GM12878 (cell line): ENCODE results near the gene DIP2C. TPM values are rescaled to one million over a fixed set of nuclear protein-coding genes. Genes with fewer than 3 reads are reported as not detected.

ENCODE experiments used
- ATAC-seq: fragments of 200-7000 bp; cut with Tn5 transposase; 3 replicates; pipeline ENCODE4 v1.9.1; 2020; ENCODE audit warnings: mild to moderate bottlenecking, moderate library complexity
- BruUV-seq: library from RNA; stranded (reverse); fragments of 400-500 nt; replicated peaks from 2 replicates; lab custom pipeline; 2021; lab: Mats Ljungman, UMichigan
- CTCF ChIA-PET: fragments of 300-600 bp; sonication (Branson Sonifier 250); formaldehyde crosslinking; extraction: SDS; loops from one replicate; lab custom pipeline; 2021; ENCODE audit warnings: inconsistent platforms; lab: Yijun Ruan, JAX
- POLR2A ChIA-PET: fragments of 350-600 bp; formaldehyde crosslinking; extraction: SDS; loops from one replicate; lab custom pipeline; 2021; ENCODE audit warnings: inconsistent platforms; lab: Charles Lee
- RAD21 ChIA-PET: fragments of 300-600 bp; sonication (Branson Sonifier 250); formaldehyde crosslinking; loops from one replicate; lab custom pipeline; 2023; ENCODE audit warnings: antibody characterized with exemption; ENCODE audit not compliant: unreplicated experiment; lab: Charles Lee
- SMC1A ChIA-PET: fragments of 300-600 bp; sonication (Branson Sonifier 250); formaldehyde crosslinking; loops from one replicate; lab custom pipeline; 2023; ENCODE audit not compliant: unreplicated experiment, uncharacterized antibody; lab: Charles Lee
- DNase-seq: peaks from one replicate; pipeline ENCODE4 v3.0.0-alpha.2; 2011; ENCODE audit warnings: low read depth, low spot score
- FAIRE-seq: peaks from 3 replicates; lab custom pipeline; 2011; peaks lifted over from hg19 to GRCh38; lab: Jason Lieb, UNC
- H2AFZ ChIP-seq: 2 replicates; pipeline ENCODE4 v1.6.0; 2011; ENCODE audit warnings: low read depth, low read length, control low read depth; ENCODE audit not compliant: control insufficient read depth
- H3K27ac ChIP-seq: 2 replicates; pipeline ENCODE4 v1.5.1; 2011; ENCODE audit warnings: control low read depth; ENCODE audit not compliant: control insufficient read depth, insufficient read depth
- H3K27me3 ChIP-seq, 2 experiments: replicated peaks in 1 of 2; 2 replicates each; pipeline versions ENCODE4 v1.6.0 to v1.6.1; 2011; ENCODE audit warnings: low read length in 1 of 2; ENCODE audit not compliant: control insufficient read depth in 2 of 2, insufficient read depth in 2 of 2
- H3K36me3 ChIP-seq, 2 experiments: 2 replicates each; pipeline ENCODE4 v1.5.1; 2011; ENCODE audit warnings: low read length in 1 of 2; ENCODE audit not compliant: control insufficient read depth in 2 of 2, insufficient read depth in 2 of 2
- H3K4me1 ChIP-seq: 2 replicates; pipeline ENCODE4 v1.6.1; 2011; ENCODE audit warnings: mild to moderate bottlenecking, low read length, moderate library complexity, mixed read lengths; ENCODE audit not compliant: control insufficient read depth, insufficient read depth
- H3K4me2 ChIP-seq: 2 replicates; pipeline ENCODE4 v1.6.0; 2011; ENCODE audit warnings: control low read depth; ENCODE audit not compliant: control insufficient read depth, insufficient read depth
- H3K4me3 ChIP-seq: fragments of 200-600 bp; sonication (generic); 2 replicates; pipeline ENCODE4 v1.5.1; 2016
- H3K79me2 ChIP-seq: 2 replicates; pipeline ENCODE4 v1.6.0; 2011; ENCODE audit warnings: low read length; ENCODE audit not compliant: control insufficient read depth, insufficient read depth
- H3K9ac ChIP-seq: 2 replicates; pipeline ENCODE4 v1.8.0; 2011; ENCODE audit warnings: low read length, control low read depth, mixed read lengths; ENCODE audit not compliant: control insufficient read depth, insufficient read depth
- H3K9me3 ChIP-seq: replicated peaks from 3 replicates; pipeline ENCODE4 v1.5.1; 2011; ENCODE audit warnings: mild to moderate bottlenecking, low read length; ENCODE audit not compliant: control insufficient read depth, insufficient read depth
- H4K20me1 ChIP-seq: 2 replicates; pipeline ENCODE4 v1.6.0; 2011; ENCODE audit not compliant: control insufficient read depth, insufficient read depth
- BMI1 ChIP-seq: fragments of 450-650 bp; IDR thresholded peaks from 2 replicates; pipeline ENCODE4 v1.6.1; 2016; ENCODE audit warnings: mild to moderate bottlenecking, moderate library complexity, borderline replicate concordance
- CREM ChIP-seq: IDR thresholded peaks from 2 replicates; pipeline ENCODE4 v1.6.1; 2014; ENCODE audit warnings: antibody characterized with exemption, low read depth
- ETV6 ChIP-seq, 2 experiments: fragments of 450-650 bp in 1 of 2; IDR thresholded peaks in 1 of 2; conservative IDR thresholded peaks in 1 of 2; 2 replicates each; pipeline ENCODE4 v1.6.1; 2014; ENCODE audit warnings: antibody characterized with exemption in 1 of 2, borderline replicate concordance in 1 of 2, low read depth in 1 of 2, mild to moderate bottlenecking in 1 of 2, moderate library complexity in 1 of 2
- JUNB ChIP-seq: IDR thresholded peaks from 2 replicates; pipeline ENCODE4 v1.6.1; 2016; ENCODE audit warnings: antibody characterized with exemption, mild to moderate bottlenecking
- NFYB ChIP-seq: IDR thresholded peaks from 2 replicates; pipeline ENCODE4 v1.6.1; 2011; ENCODE audit warnings: low read depth, mild to moderate bottlenecking, low read length, improper control_type of control experiment, moderate library complexity; ENCODE audit not compliant: insufficient read depth
- NKRF ChIP-seq: fragments of 450-650 bp; conservative IDR thresholded peaks from 2 replicates; pipeline ENCODE4 v1.6.1; 2017; ENCODE audit warnings: mild to moderate bottlenecking, moderate library complexity
- NRF1 ChIP-seq: conservative IDR thresholded peaks from 2 replicates; pipeline ENCODE4 v1.6.1; 2011; ENCODE audit warnings: mild to moderate bottlenecking, low read depth, low read length, improper control_type of control experiment
- PML ChIP-seq: IDR thresholded peaks from 2 replicates; pipeline ENCODE4 v1.6.1; 2012; ENCODE audit warnings: low read length, inconsistent platforms
- SMAD1 ChIP-seq: fragments of 450-650 bp; IDR thresholded peaks from 2 replicates; pipeline ENCODE4 v1.6.1; 2018; ENCODE audit warnings: mild to moderate bottlenecking, low read depth; ENCODE audit not compliant: partially characterized antibody
- SMAD5 ChIP-seq: IDR thresholded peaks from 2 replicates; pipeline ENCODE4 v1.6.1; 2016; ENCODE audit warnings: antibody characterized with exemption, low read depth
- STAT1 ChIP-seq: fragments of 450-650 bp; conservative IDR thresholded peaks from 2 replicates; pipeline ENCODE4 v1.6.1; 2014; ENCODE audit warnings: antibody characterized with exemption, mild to moderate bottlenecking
- STAT3 ChIP-seq: IDR thresholded peaks from 2 replicates; pipeline ENCODE4 v1.6.1; 2011; ENCODE audit warnings: low read depth, low read length, improper control_type of control experiment
- ZNF274 ChIP-seq: IDR thresholded peaks from one replicate; pipeline ENCODE4 v1.8.0; 2011; ENCODE audit not compliant: insufficient read length, insufficient read depth
- WGBS: methylation state at CpG from one replicate; pipeline ENCODE4 v1.1.6; 2016; ENCODE audit warnings: low lambda C conversion rate; ENCODE audit not compliant: insufficient replicate concordance, insufficient coverage; ENCODE audit errors: missing lambda C conversion rate; 5-methylcytosine and 5-hydroxymethylcytosine counted together
- in situ Hi-C: fragments of 300-500 bp; cut with MboI; formaldehyde crosslinking; loops from 9 replicates; pipeline ENCODE4 v1.14.3; 2018; ENCODE audit warnings: mixed read lengths
- intact Hi-C: fragments of 100-400 bp; cut with micrococcal nuclease; formaldehyde crosslinking; loops from one replicate; pipeline ENCODE4 v1.14.2; 2022; ENCODE audit not compliant: unreplicated experiment
- polyA plus RNA-seq, 11 experiments: library from polyadenylated mRNA; depleted of rRNA in 4 of 11; unstranded in 6 of 11; stranded (reverse) in 5 of 11; fragments of >200 nt; fragmentation: Nextera tagmentation in 4 of 11; fragmentation: Illumina TruSeq in 1 of 11; extraction: Ambion mirVana in 4 of 11; extraction: Trizol in 1 of 11; gene quantifications; 1 replicate in 1 of 11; 2 replicates in 10 of 11; pipeline versions ENCODE4 v1.2.1 to v1.2.3, GENCODE V29; 2011 to 2016; ENCODE audit warnings: inconsistent platforms in 2 of 11, missing spikeins in 2 of 11, low read depth in 1 of 11
- total RNA-seq, 4 experiments: library from RNA; depleted of rRNA in 3 of 4; stranded (reverse); fragments of >200 nt in 3 of 4; fragmentation: Illumina TruSeq in 1 of 4; extraction: Trizol in 1 of 4; gene quantifications; 2 replicates each; pipeline versions ENCODE4 v1.2.1 to v1.2.3, GENCODE V29; 2013 to 2021
- TF ChIP-seq, protein P1 (sequence below): fragments of 450-650 bp; IDR thresholded peaks from 2 replicates; pipeline ENCODE4 v1.6.1; 2016; ENCODE audit warnings: mild to moderate bottlenecking

The DIP2C gene
- total and polyA plus RNA-seq, 10 of the 15 experiments (the other 5 are each of a cell fraction or from before 2014, with no cell fraction given): 0.01 to 0.10 (median 0.06) TPM

GRCh38 chr10:517241-517830 is 172.1 kb downstream of the DIP2C start:
- intact Hi-C loops: loop anchor here (10.0 kb wide), 1 partner anchor 557 kb away; no protein-coding TSS in a partner anchor
- FAIRE-seq (no peak), DNase-seq (no peak), ATAC-seq (no peak)
- no peak overlapping the region for H3K27ac ChIP-seq
- no peak overlapping the region for H3K9ac ChIP-seq
- no peaks in the 10 kb centered on the region; the same call in 2 of the 3 replicates for H3K9me3 ChIP-seq
- H3K4me3 ChIP-seq: no peak overlapping the region
- H3K4me2 ChIP-seq: no peak overlapping the region
- no peaks in the 10 kb centered on the region for H3K36me3 ChIP-seq
- ChIA-PET POLR2A (no interaction called here), SMC1A (no interaction called here), CTCF (no interaction called here), RAD21 (no interaction called here)
- H3K4me1 ChIP-seq: peaks cover 11% of the 10 kb centered on the region
- in situ Hi-C loops: no loop called here
- H3K27me3 ChIP-seq: no peaks in the 10 kb centered on the region
- TF ChIP-seq BMI1: no peak
- TF ChIP-seq CREM: no peak
- TF ChIP-seq STAT1: no peak
- TF ChIP-seq, protein P1, sequence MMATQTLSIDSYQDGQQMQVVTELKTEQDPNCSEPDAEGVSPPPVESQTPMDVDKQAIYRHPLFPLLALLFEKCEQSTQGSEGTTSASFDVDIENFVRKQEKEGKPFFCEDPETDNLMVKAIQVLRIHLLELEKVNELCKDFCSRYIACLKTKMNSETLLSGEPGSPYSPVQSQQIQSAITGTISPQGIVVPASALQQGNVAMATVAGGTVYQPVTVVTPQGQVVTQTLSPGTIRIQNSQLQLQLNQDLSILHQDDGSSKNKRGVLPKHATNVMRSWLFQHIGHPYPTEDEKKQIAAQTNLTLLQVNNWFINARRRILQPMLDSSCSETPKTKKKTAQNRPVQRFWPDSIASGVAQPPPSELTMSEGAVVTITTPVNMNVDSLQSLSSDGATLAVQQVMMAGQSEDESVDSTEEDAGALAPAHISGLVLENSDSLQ: no peak
- no peak for TF ChIP-seq SMAD1
- TF ChIP-seq ZNF274: no peak
- TF ChIP-seq NKRF: no peak
- TF ChIP-seq ETV6 (conservative IDR thresholded peaks at IDR 0.05 in 1 of 2, IDR thresholded peaks at IDR 0.05 in 1 of 2; ENCODE audit: borderline replicate concordance in 1 of 2, low read depth in 1 of 2): no peak
- no peak for TF ChIP-seq SMAD5
- TF ChIP-seq NFYB: no peak
- TF ChIP-seq PML: no peak
- TF ChIP-seq NRF1: no peak
- TF ChIP-seq STAT3: no peak
- no peak for TF ChIP-seq JUNB
- no TSS peak for BruUV-seq
- 80% methylated on average over 11 of the region's 11 CpGs for WGBS
- no peaks in the 10 kb centered on the region for H3K79me2 ChIP-seq
- no peaks in the 10 kb centered on the region for H4K20me1 ChIP-seq
- H2AFZ ChIP-seq: no peak overlapping the region
